ENCODE data around the gene LETM1. TPM values are rescaled to one million over a fixed set of nuclear protein-coding genes. Genes with fewer than 3 reads are reported as not detected.

The LETM1 gene
- total RNA-seq, 1 donor from 2014 or later: 60.3 TPM

GRCh38 chr4:1799387-1800375 is 56.3 kb downstream of the LETM1 start:
- no peaks in the 10 kb centered on the region for H3K79me2 ChIP-seq (ENCODE audit: insufficient read depth, low read length)
- TF ChIP-seq EZH2 (IDR thresholded peaks at IDR 0.05; ENCODE audit: insufficient read depth, low read length) (no peak), CTCF (IDR thresholded peaks at IDR 0.05; ENCODE audit: insufficient read depth, low read depth, low read length) (no peak)
- no peak overlapping the region for H3K27ac ChIP-seq (ENCODE audit: low read depth, low read length)
- no peak overlapping the region for H3K4me2 ChIP-seq (ENCODE audit: low read length)
- FAIRE-seq (no peak), DNase-seq (ENCODE audit: low read depth) (no peak)
- no peaks in the 10 kb centered on the region for H3K4me1 ChIP-seq (ENCODE audit: insufficient read depth, low read length)
- Mint-ChIP-seq H3K4me3 (ENCODE audit: unreplicated experiment) (no peak overlapping the region), H3K27me3 (ENCODE audit: low read depth, unreplicated experiment) (peaks cover 16% of the 10 kb centered on the region), H3K36me3 (ENCODE audit: low read depth, unreplicated experiment) (no peaks in the 10 kb centered on the region), H3K4me1 (ENCODE audit: low read depth, unreplicated experiment) (no peaks in the 10 kb centered on the region), H3K27ac (ENCODE audit: unreplicated experiment) (no peak overlapping the region), H3K9me3 (ENCODE audit: unreplicated experiment) (no peaks in the 10 kb centered on the region)
- no peaks in the 10 kb centered on the region for H3K9me3 ChIP-seq (ENCODE audit: insufficient read depth, low read depth, low read length)
- H3K27me3 ChIP-seq (ENCODE audit: insufficient read depth, low read length): peaks cover 6% of the 10 kb centered on the region
- H2AFZ ChIP-seq (ENCODE audit: low read depth, low read length): no peak overlapping the region
- H4K20me1 ChIP-seq (ENCODE audit: insufficient read depth, low read length): peaks cover 4% of the 10 kb centered on the region
- no peaks in the 10 kb centered on the region for H3K36me3 ChIP-seq (ENCODE audit: insufficient read depth, low read length)
- no peak overlapping the region for H3K4me3 ChIP-seq (ENCODE audit: insufficient read depth, low read depth, low read length)
- H3K9ac ChIP-seq (ENCODE audit: low read length): no peak overlapping the region

GRCh38 chr4:1798580-1799386 is 57.2 kb downstream of the LETM1 start:
- no peak for TF ChIP-seq EZH2 (IDR thresholded peaks at IDR 0.05; ENCODE audit: insufficient read depth, low read length)
- no peak for TF ChIP-seq CTCF (IDR thresholded peaks at IDR 0.05; ENCODE audit: insufficient read depth, low read depth, low read length)

More at GRCh38 chr4:1798580-1799386, 57.2 kb downstream of the LETM1 start:
- Histone ChIP-seq H3K9ac (ENCODE audit: low read length) (no peak overlapping the region), H3K36me3 (ENCODE audit: insufficient read depth, low read length) (no peaks in the 10 kb centered on the region), H2AFZ (ENCODE audit: low read depth, low read length) (no peak overlapping the region), H3K9me3 (ENCODE audit: insufficient read depth, low read depth, low read length) (no peaks in the 10 kb centered on the region), H3K4me2 (ENCODE audit: low read length) (no peak overlapping the region), H3K4me3 (ENCODE audit: insufficient read depth, low read depth, low read length) (no peak overlapping the region), H3K79me2 (ENCODE audit: insufficient read depth, low read length) (no peaks in the 10 kb centered on the region), H4K20me1 (ENCODE audit: insufficient read depth, low read length) (peaks cover 4% of the 10 kb centered on the region), H3K4me1 (ENCODE audit: insufficient read depth, low read length) (no peaks in the 10 kb centered on the region), H3K27ac (ENCODE audit: low read depth, low read length) (no peak overlapping the region), H3K27me3 (ENCODE audit: insufficient read depth, low read length) (peaks cover 7% of the 10 kb centered on the region)
- FAIRE-seq (no peak), DNase-seq (ENCODE audit: low read depth) (no peak)
- no peak overlapping the region for H3K4me3 Mint-ChIP-seq (ENCODE audit: unreplicated experiment)
- H3K9me3 Mint-ChIP-seq (ENCODE audit: unreplicated experiment): no peaks in the 10 kb centered on the region
- H3K27ac Mint-ChIP-seq (ENCODE audit: unreplicated experiment): no peak overlapping the region
- no peaks in the 10 kb centered on the region for H3K4me1 Mint-ChIP-seq (ENCODE audit: low read depth, unreplicated experiment)
- peaks cover 16% of the 10 kb centered on the region for H3K27me3 Mint-ChIP-seq (ENCODE audit: low read depth, unreplicated experiment)
- H3K36me3 Mint-ChIP-seq (ENCODE audit: low read depth, unreplicated experiment): no peaks in the 10 kb centered on the region

Measured in astrocyte (in vitro differentiated cells and primary cell).